Measurements from ENCODE around the gene ZNF561.

The ZNF561 gene

GRCh38 chr19:9580728-9581127 lies 40.3 kb downstream of the ZNF561 start:
- no peak for DNase-seq (ENCODE audit: low spot score)

DNA sequence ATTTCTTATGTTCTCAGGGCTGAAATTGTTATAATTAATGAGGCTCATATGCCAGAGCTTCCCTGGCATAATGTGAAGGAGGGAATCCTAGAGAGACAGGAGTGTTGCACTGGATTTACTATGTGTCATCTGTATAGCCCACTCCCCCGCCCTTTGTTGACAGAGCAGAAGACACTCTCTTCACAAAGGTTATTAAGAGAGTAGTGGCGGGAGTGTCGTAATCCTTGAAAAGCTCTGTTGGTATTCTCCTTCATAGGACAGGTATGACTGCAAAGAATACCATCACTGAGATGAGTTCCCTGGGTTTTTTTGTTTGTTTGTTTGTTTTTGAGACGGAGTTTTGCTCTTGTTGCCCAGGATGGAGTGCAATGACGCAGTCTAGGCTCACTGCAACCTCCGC lies 50.8 kb downstream of the ZNF561 start:
- DNase-seq (ENCODE audit: low spot score), result no peak

DNA sequence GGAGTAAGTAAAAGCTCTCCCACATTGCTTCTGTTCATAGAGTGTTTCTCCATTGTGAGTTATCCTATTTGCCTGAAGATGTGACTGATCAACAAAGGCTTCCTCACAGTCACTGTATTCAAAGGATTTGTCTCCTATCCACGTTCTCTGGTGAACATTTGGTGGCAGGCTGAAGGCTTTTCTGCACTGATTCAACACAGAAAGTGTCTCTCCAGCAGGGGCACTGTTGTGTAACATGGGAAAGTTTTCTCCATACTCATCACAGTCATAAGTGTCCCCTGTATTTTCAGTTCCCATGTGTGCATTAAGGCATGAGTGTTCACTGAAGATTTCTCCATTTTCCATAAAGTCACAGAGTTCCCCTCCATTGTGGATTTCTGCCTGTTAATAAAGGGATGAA lies 54.3 kb downstream of the ZNF561 start:
- no peak for DNase-seq (ENCODE audit: low spot score)

DNA sequence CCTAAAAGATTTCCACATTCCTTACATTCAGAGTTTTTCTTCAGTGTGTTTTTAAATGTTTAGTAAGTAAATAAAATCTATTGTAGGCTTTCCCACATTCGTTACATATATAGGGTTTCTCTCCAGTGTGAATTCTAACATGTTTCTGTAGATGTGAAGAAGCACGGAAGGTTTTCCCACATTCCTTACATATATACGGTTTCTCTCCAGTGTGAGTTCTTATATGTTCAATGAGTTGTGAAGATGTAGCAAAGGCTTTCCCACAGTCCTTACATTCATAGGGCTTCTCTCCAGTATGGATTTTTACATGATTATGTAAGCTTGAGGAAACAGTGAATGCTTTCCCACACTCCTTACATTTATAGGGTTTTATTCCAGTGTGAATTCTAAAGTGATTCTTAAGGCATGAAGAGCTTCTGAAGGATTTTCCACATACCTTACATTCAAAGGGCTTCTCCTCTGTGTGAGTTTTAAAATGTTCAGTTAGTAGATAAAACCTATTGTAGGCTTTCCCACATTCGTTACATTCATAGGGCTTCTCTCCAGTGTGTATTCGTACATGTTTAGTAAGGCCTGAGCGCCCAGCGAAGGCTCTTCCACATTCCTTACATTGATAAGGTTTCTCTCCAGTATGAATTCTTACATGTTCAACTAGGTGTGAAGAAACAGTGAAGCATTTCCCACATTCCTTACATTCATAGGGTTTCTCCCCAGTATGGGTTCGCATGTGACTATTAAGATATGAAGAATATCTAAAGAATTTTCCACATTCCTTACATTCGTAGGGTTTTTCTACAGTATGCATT lies 54.9 kb downstream of the ZNF561 start:
- no peak for DNase-seq (ENCODE audit: low spot score)
